ENCODE measurements around the gene ADCY3.

DNA sequence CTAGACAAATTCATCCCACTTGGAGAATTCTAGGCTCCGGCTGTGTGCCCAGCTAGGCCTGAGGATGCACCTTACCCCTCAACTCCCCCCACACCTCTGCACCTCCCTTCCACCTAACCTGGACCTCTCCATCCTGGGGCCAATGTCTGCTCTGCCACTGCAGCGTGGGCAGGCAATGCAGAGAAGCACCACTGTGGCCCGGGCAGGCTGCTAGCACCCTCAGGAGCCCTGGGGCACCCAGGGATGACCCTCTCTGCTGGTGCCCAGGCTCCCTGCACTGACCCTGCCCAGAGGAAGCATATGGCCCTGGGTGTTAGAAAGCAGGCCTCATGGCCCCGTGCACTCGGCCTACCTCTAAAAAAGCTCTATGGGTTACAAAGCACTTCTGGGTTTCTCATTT, 49.6 kb downstream of the ADCY3 start:
- TF ChIP-seq, protein P1, sequence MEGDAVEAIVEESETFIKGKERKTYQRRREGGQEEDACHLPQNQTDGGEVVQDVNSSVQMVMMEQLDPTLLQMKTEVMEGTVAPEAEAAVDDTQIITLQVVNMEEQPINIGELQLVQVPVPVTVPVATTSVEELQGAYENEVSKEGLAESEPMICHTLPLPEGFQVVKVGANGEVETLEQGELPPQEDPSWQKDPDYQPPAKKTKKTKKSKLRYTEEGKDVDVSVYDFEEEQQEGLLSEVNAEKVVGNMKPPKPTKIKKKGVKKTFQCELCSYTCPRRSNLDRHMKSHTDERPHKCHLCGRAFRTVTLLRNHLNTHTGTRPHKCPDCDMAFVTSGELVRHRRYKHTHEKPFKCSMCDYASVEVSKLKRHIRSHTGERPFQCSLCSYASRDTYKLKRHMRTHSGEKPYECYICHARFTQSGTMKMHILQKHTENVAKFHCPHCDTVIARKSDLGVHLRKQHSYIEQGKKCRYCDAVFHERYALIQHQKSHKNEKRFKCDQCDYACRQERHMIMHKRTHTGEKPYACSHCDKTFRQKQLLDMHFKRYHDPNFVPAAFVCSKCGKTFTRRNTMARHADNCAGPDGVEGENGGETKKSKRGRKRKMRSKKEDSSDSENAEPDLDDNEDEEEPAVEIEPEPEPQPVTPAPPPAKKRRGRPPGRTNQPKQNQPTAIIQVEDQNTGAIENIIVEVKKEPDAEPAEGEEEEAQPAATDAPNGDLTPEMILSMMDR (IDR thresholded peaks at IDR 0.05) = no peak
- TF ChIP-seq EP300 (IDR thresholded peaks at IDR 0.05; ENCODE audit: borderline replicate concordance in 1 of 2, low read depth in 1 of 2, low read length in 1 of 2) (no peak), TEAD4 (IDR thresholded peaks at IDR 0.05; ENCODE audit: borderline replicate concordance, insufficient read depth) (no peak), YY1 (IDR thresholded peaks at IDR 0.05; ENCODE audit: low read depth) (no peak), TAF1 (IDR thresholded peaks at IDR 0.05; ENCODE audit: borderline replicate concordance, low read depth, low read length) (no peak), FOXJ3 (CRISPR knock-in tag; IDR thresholded peaks at IDR 0.05) (no peak), JUND (IDR thresholded peaks at IDR 0.05) (no peak), MXI1 (IDR thresholded peaks at IDR 0.05; ENCODE audit: low read depth, low read length) (no peak), RAD21 (IDR thresholded peaks at IDR 0.05; ENCODE audit: low read length) (no peak), GABPA (IDR thresholded peaks at IDR 0.05; ENCODE audit: low read depth) (no peak), GATA2 (CRISPR knock-in tag; IDR thresholded peaks at IDR 0.05) (no peak), SMC3 (IDR thresholded peaks at IDR 0.05; ENCODE audit: low read depth, low read length) (no peak), MAX (IDR thresholded peaks at IDR 0.05; ENCODE audit: low read depth) (no peak)
